OCI-M2 (cell line): Measurements from ENCODE around the gene AMIGO2.

ENCODE experiments used
- DNase-seq: peaks from one replicate; lab custom pipeline; 2025; ENCODE audit not compliant: unreplicated experiment; lab: John Stamatoyannopoulos, UW

Gene AMIGO2

GRCh38 chr12:47038270-47038748 lies 41.5 kb downstream of the AMIGO2 start:
- DNase-seq = no peak

- no peak for DNase-seq
Observed at GRCh38 chr12:47035484-47035883, 44.3 kb downstream of the AMIGO2 start.

- no peak for DNase-seq
Observed at GRCh38 chr12:47034661-47035060, 45.1 kb downstream of the AMIGO2 start.

- no peak for DNase-seq
Observed at GRCh38 chr12:47033789-47034555, 45.8 kb downstream of the AMIGO2 start.

GRCh38 chr12:47033081-47033480 lies 46.7 kb downstream of the AMIGO2 start:
- no peak for DNase-seq

- no peak for DNase-seq
Observed at GRCh38 chr12:47032644-47033043, 47.1 kb downstream of the AMIGO2 start.

- DNase-seq = no peak
Observed at GRCh38 chr12:47029903-47030302, 49.9 kb downstream of the AMIGO2 start.

- no peak for DNase-seq
Observed at GRCh38 chr12:47028981-47029708, 50.6 kb downstream of the AMIGO2 start.

- DNase-seq = no peak
Observed at GRCh38 chr12:47028186-47028585, 51.6 kb downstream of the AMIGO2 start.
